Stimulated activated effector memory CD8-positive, alpha-beta T cell treated with anti-CD3 and anti-CD28 coated beads, Interleukin-12 subunit alpha, Interleukin-12 subunit beta, amount 100 ng/mL, for 72 hours (primary cell): ENCODE measurements around the gene GGN.

ENCODE experiments used
- ATAC-seq: fragments of 150-1000 bp; cut with Tn5 transposase; 2 replicates; pipeline ENCODE4 v1.10.0; 2021
- DNase-seq, 2 donors: peaks; one replicate each; pipeline ENCODE4 v3.0.0; 2021 to 2022; ENCODE audit warnings: low spot score in 2 of 2
- H3K27ac Mint-ChIP-seq: one replicate; pipeline ENCODE4 v1.8.0; 2022; ENCODE audit warnings: mild to moderate bottlenecking, mixed read lengths
- H3K36me3 Mint-ChIP-seq: one replicate; pipeline ENCODE4 v1.8.0; 2022; ENCODE audit warnings: mild to moderate bottlenecking, mixed read lengths
- H3K4me1 Mint-ChIP-seq: one replicate; pipeline ENCODE4 v1.8.0; 2022; ENCODE audit warnings: mixed read lengths
- H3K4me3 Mint-ChIP-seq: one replicate; pipeline ENCODE4 v1.8.0; 2022; ENCODE audit warnings: mild to moderate bottlenecking, mixed read lengths
- H3K9me3 Mint-ChIP-seq: one replicate; pipeline ENCODE4 v1.8.0; 2022; ENCODE audit warnings: mixed read lengths

Gene GGN

GRCh38 chr19:38399537-38399936 lies 11.7 kb upstream of the GGN start:
- Mint-ChIP-seq H3K27ac (no peak overlapping the region), H3K4me3 (no peak overlapping the region), H3K9me3 (no peaks in the 10 kb centered on the region), H3K36me3 (peaks cover 21% of the 10 kb centered on the region), H3K4me1 (peaks cover 41% of the 10 kb centered on the region)
- ATAC-seq (no peak), DNase-seq (no peak)

GRCh38 chr19:38399081-38399480 lies 11.2 kb upstream of the GGN start:
- no peak overlapping the region for H3K4me3 Mint-ChIP-seq
- H3K9me3 Mint-ChIP-seq: no peaks in the 10 kb centered on the region
- peaks cover 16% of the 10 kb centered on the region for H3K36me3 Mint-ChIP-seq
- no peak for ATAC-seq
- peaks cover 40% of the 10 kb centered on the region for H3K4me1 Mint-ChIP-seq
- H3K27ac Mint-ChIP-seq: no peak overlapping the region
- no peak for DNase-seq

- no peaks in the 10 kb centered on the region for H3K9me3 Mint-ChIP-seq
- peak overlapping the region; percentile 84 for H3K27ac Mint-ChIP-seq
- peak overlapping the region; percentile 77 for H3K4me3 Mint-ChIP-seq
- peak; percentile 84 for ATAC-seq
- peak; percentile 49 to 71 for DNase-seq
- H3K4me1 Mint-ChIP-seq: peaks cover 37% of the 10 kb centered on the region
- H3K36me3 Mint-ChIP-seq: peaks cover 4% of the 10 kb centered on the region
These were observed 7.7 kb upstream of the GGN start for GRCh38 chr19:38395381-38396114.

- Mint-ChIP-seq H3K27ac (peak overlapping the region; percentile 84), H3K4me1 (peaks cover 44% of the 10 kb centered on the region), H3K36me3 (peaks cover 4% of the 10 kb centered on the region), H3K9me3 (no peaks in the 10 kb centered on the region), H3K4me3 (peak overlapping the region; percentile 77)
- DNase-seq: peak; percentile 43 to 80
- peak; percentile 75 for ATAC-seq
These were observed 6.7 kb upstream of the GGN start for GRCh38 chr19:38394488-38394887.

GRCh38 chr19:38392707-38393308 lies 5.0 kb upstream of the GGN start:
- no peak overlapping the region for H3K27ac Mint-ChIP-seq

GRCh38 chr19:38391911-38392464 lies 4.2 kb upstream of the GGN start:
- DNase-seq (no peak), ATAC-seq (no peak)
- H3K4me3 Mint-ChIP-seq: no peak overlapping the region
- no peak overlapping the region for H3K27ac Mint-ChIP-seq
- H3K9me3 Mint-ChIP-seq: no peaks in the 10 kb centered on the region
- H3K36me3 Mint-ChIP-seq: peaks cover 18% of the 10 kb centered on the region
- peaks cover 58% of the 10 kb centered on the region for H3K4me1 Mint-ChIP-seq

More at GRCh38 chr19:38392707-38393308, 5.0 kb upstream of the GGN start:
- Mint-ChIP-seq H3K9me3 (no peaks in the 10 kb centered on the region), H3K36me3 (peaks cover 10% of the 10 kb centered on the region), H3K4me3 (no peak overlapping the region), H3K4me1 (peaks cover 54% of the 10 kb centered on the region)
- ATAC-seq: no peak
- DNase-seq: no peak

GRCh38 chr19:38389957-38390924 lies 2.4 kb upstream of the GGN start:
- ATAC-seq (no peak), DNase-seq (no peak)
- peak overlapping the region; percentile 79 for H3K4me3 Mint-ChIP-seq
- peak overlapping the region; percentile 62 for H3K27ac Mint-ChIP-seq
- no peaks in the 10 kb centered on the region for H3K9me3 Mint-ChIP-seq
- H3K36me3 Mint-ChIP-seq: peaks cover 30% of the 10 kb centered on the region
- peaks cover 49% of the 10 kb centered on the region for H3K4me1 Mint-ChIP-seq

- H3K9me3 Mint-ChIP-seq: no peaks in the 10 kb centered on the region
- no peak for DNase-seq
- H3K4me1 Mint-ChIP-seq: peaks cover 48% of the 10 kb centered on the region
- H3K27ac Mint-ChIP-seq: peak overlapping the region; percentile 62
- peak overlapping the region; percentile 79 for H3K4me3 Mint-ChIP-seq
- H3K36me3 Mint-ChIP-seq: peaks cover 35% of the 10 kb centered on the region
- ATAC-seq: no peak
These were observed 1.5 kb upstream of the GGN start for GRCh38 chr19:38389101-38389925.

- peaks cover 40% of the 10 kb centered on the region for H3K4me1 Mint-ChIP-seq
- ATAC-seq (peak; percentile 0), DNase-seq (no peak)
- peaks cover 43% of the 10 kb centered on the region for H3K36me3 Mint-ChIP-seq
- no peaks in the 10 kb centered on the region for H3K9me3 Mint-ChIP-seq
- H3K4me3 Mint-ChIP-seq: peak within 1 kb of the TSS; percentile 79
- H3K27ac Mint-ChIP-seq: peak within 1 kb of the TSS; percentile 75
These were observed 691 bp upstream of the GGN start, which contains the start of gene SPRED3 for GRCh38 chr19:38388349-38389100. TSS of gene SPRED3 (plus strand) at chr19:38388697. CDS start at chr19:38390303, 1,606 bp downstream.

GRCh38 chr19:38386971-38387549 lies 774 bp downstream of the GGN start:
- no peak for ATAC-seq
- Mint-ChIP-seq H3K4me1 (peaks cover 32% of the 10 kb centered on the region), H3K4me3 (peak overlapping the region; percentile 79), H3K36me3 (peaks cover 58% of the 10 kb centered on the region), H3K27ac (peak overlapping the region; percentile 75), H3K9me3 (no peaks in the 10 kb centered on the region)
- DNase-seq: no peak

GRCh38 chr19:38386300-38386970 lies 1.4 kb downstream of the GGN start:
- Mint-ChIP-seq H3K9me3 (no peaks in the 10 kb centered on the region), H3K4me3 (peak overlapping the region; percentile 79)

GRCh38 chr19:38385804-38386257 lies 2.0 kb downstream of the GGN start:
- H3K4me1 Mint-ChIP-seq: peaks cover 32% of the 10 kb centered on the region
- H3K27ac Mint-ChIP-seq: no peak overlapping the region
- DNase-seq: no peak
- H3K36me3 Mint-ChIP-seq: peaks cover 70% of the 10 kb centered on the region
- no peak for ATAC-seq
- no peaks in the 10 kb centered on the region for H3K9me3 Mint-ChIP-seq
- H3K4me3 Mint-ChIP-seq: peak overlapping the region; percentile 79

More at GRCh38 chr19:38386300-38386970, 1.4 kb downstream of the GGN start:
- Mint-ChIP-seq H3K36me3 (peaks cover 64% of the 10 kb centered on the region), H3K27ac (no peak overlapping the region), H3K4me1 (peaks cover 32% of the 10 kb centered on the region)
- no peak for ATAC-seq
- DNase-seq: no peak
